Skin epidermis (tissue), 12 donors: Measurements from ENCODE around the gene MBOAT1.

ENCODE experiments used
- H3K27ac ChIP-seq, 21 experiments: fragments of 200-600 bp; sonication (generic) in 11 of 21; one replicate each; pipeline ENCODE4 v1.5.0; 2020; ENCODE audit warnings: mild to moderate bottlenecking in 3 of 21, inconsistent platforms in 2 of 21, moderate library complexity in 2 of 21
- H3K4me3 ChIP-seq, 7 experiments: fragments of 200-600 bp; sonication (generic) in 2 of 7; one replicate each; pipeline ENCODE4 v1.5.0; 2020; ENCODE audit warnings: inconsistent platforms in 2 of 7, mild to moderate bottlenecking in 2 of 7, moderate library complexity in 1 of 7

Gene MBOAT1

GRCh38 chr6:20069021-20069522 is 143.2 kb downstream of the MBOAT1 start:
- Histone ChIP-seq H3K27ac (no peak overlapping the region), H3K4me3 (no peak overlapping the region)

GRCh38 chr6:20068421-20068988 is 143.8 kb downstream of the MBOAT1 start:
- H3K27ac ChIP-seq = no peak overlapping the region

GRCh38 chr6:20061952-20062351 is 150.3 kb downstream of the MBOAT1 start:
- H3K27ac ChIP-seq = no peak overlapping the region
- no peak overlapping the region for H3K4me3 ChIP-seq

More at GRCh38 chr6:20068421-20068988, 143.8 kb downstream of the MBOAT1 start:
- no peak overlapping the region for H3K4me3 ChIP-seq

GRCh38 chr6:20060252-20060651 is 152.0 kb downstream of the MBOAT1 start:
- no peak overlapping the region for H3K27ac ChIP-seq

GRCh38 chr6:20058912-20059311 is 153.4 kb downstream of the MBOAT1 start:
- no peak overlapping the region for H3K27ac ChIP-seq
- H3K4me3 ChIP-seq = no peak overlapping the region

More at GRCh38 chr6:20060252-20060651, 152.0 kb downstream of the MBOAT1 start:
- H3K4me3 ChIP-seq = no peak overlapping the region

GRCh38 chr6:20058121-20058905 is 154.0 kb downstream of the MBOAT1 start:
- Histone ChIP-seq H3K4me3 (no peak overlapping the region), H3K27ac (no peak overlapping the region)

- Histone ChIP-seq H3K4me3 (no peak overlapping the region), H3K27ac (no peak overlapping the region)
Observed at GRCh38 chr6:20056350-20056992, 155.8 kb downstream of the MBOAT1 start.

- Histone ChIP-seq H3K4me3 (no peak overlapping the region), H3K27ac (no peak overlapping the region)
Observed at GRCh38 chr6:20055916-20056315, 156.4 kb downstream of the MBOAT1 start.
